K562 (cell line): ENCODE data around the gene TXN. TPM values are rescaled to one million over a fixed set of nuclear protein-coding genes. Genes with fewer than 3 reads are reported as not detected.

Experiments
- ATAC-seq: fragments of 200-7000 bp; cut with Tn5 transposase; 3 replicates; pipeline ENCODE4 v1.9.1; 2020; ENCODE audit warnings: moderate library complexity
- BruUV-seq: library from RNA; stranded (reverse); fragments of 400-500 nt; replicated peaks from 2 replicates; lab custom pipeline; 2021; lab: Mats Ljungman, UMichigan
- CTCF ChIA-PET: fragments of 300-600 bp; formaldehyde crosslinking; extraction: SDS; loops from one replicate; lab custom pipeline; 2021; ENCODE audit warnings: low intra/inter-chr PET ratio; lab: Yijun Ruan, JAX
- POLR2A ChIA-PET: fragments of 300-600, 350-650 bp; sonication (Branson Sonifier 250); formaldehyde crosslinking; extraction: SDS; loops from one replicate; lab custom pipeline; 2021; ENCODE audit warnings: antibody characterized with exemption, inconsistent platforms; lab: Yijun Ruan, JAX
- DNase-seq, 4 experiments: peaks; one replicate each; pipeline versions ENCODE4 v3.0.0 to v3.0.0-alpha.2; 2011 to 2018; ENCODE audit warnings: low spot score in 3 of 4, mixed read lengths in 3 of 4; ENCODE audit errors: extremely low read depth in 1 of 4
- FAIRE-seq: peaks from 2 replicates; lab custom pipeline; 2011; peaks lifted over from hg19 to GRCh38; lab: Jason Lieb, UNC
- H2AFZ ChIP-seq: 2 replicates; pipeline ENCODE4 v1.6.0; 2011; ENCODE audit warnings: low read depth, low read length, control low read depth, inconsistent platforms
- H3K27ac ChIP-seq: fragments of 200-600 bp; 3 replicates; pipeline ENCODE4 v1.8.0; 2011; ENCODE audit warnings: low read depth, mild to moderate bottlenecking, control low read depth, inconsistent platforms, low read length, moderate library complexity, mixed read lengths; ENCODE audit errors: extremely low read depth
- H3K27me3 ChIP-seq, 2 experiments: fragments of 300-600 bp in 1 of 2; 2 replicates in 1 of 2; 3 replicates in 1 of 2; pipeline versions ENCODE4 v1.6.0 to v1.8.0; 2011; ENCODE audit warnings: inconsistent platforms in 2 of 2, low read length in 2 of 2, mild to moderate bottlenecking in 1 of 2, mixed read lengths in 1 of 2, moderate library complexity in 1 of 2; ENCODE audit not compliant: control insufficient read depth in 2 of 2, insufficient read depth in 2 of 2
- H3K36me3 ChIP-seq: fragments of 300-600 bp; 3 replicates; pipeline ENCODE4 v1.8.0; 2011; ENCODE audit warnings: mild to moderate bottlenecking, low read length, inconsistent platforms; ENCODE audit not compliant: control insufficient read depth, insufficient read depth
- H3K4me1 ChIP-seq, 2 experiments: fragments of 200-600 bp in 1 of 2; replicated peaks in 1 of 2; 2 replicates in 1 of 2; 3 replicates in 1 of 2; pipeline versions ENCODE4 v1.5.1 to v1.8.0; 2011; ENCODE audit warnings: inconsistent platforms in 2 of 2, low read length in 2 of 2, mild to moderate bottlenecking in 1 of 2, mixed read lengths in 1 of 2, moderate library complexity in 1 of 2; ENCODE audit not compliant: control insufficient read depth in 2 of 2, insufficient read depth in 2 of 2
- H3K4me2 ChIP-seq: 2 replicates; pipeline ENCODE4 v1.6.1; 2011; ENCODE audit warnings: low read length, control low read depth, inconsistent platforms, mixed read lengths; ENCODE audit not compliant: insufficient read depth
- H3K4me3 ChIP-seq: fragments of 200-600 bp; sonication (generic), shearing (Covaris generic); 2 replicates; pipeline ENCODE4 v1.5.1; 2016; ENCODE audit warnings: control low read depth, inconsistent platforms
- H3K79me2 ChIP-seq: fragments of 200-600 bp; 3 replicates; pipeline ENCODE4 v1.8.0; 2011; ENCODE audit warnings: low read length, inconsistent platforms; ENCODE audit not compliant: control insufficient read depth, insufficient read depth
- H3K9ac ChIP-seq, 2 experiments: 2 replicates each; pipeline versions ENCODE4 v1.6.0 to v1.6.1; 2011; ENCODE audit warnings: low read depth in 2 of 2, low read length in 2 of 2, control low read depth in 1 of 2, inconsistent platforms in 1 of 2, mild to moderate bottlenecking in 1 of 2, mixed read lengths in 1 of 2; ENCODE audit not compliant: insufficient read depth in 1 of 2
- H3K9me1 ChIP-seq: one replicate; pipeline ENCODE4 v1.6.0; 2011; ENCODE audit warnings: inconsistent platforms, mild to moderate bottlenecking, low read length, moderate library complexity; ENCODE audit not compliant: control insufficient read depth, insufficient read depth
- H3K9me3 ChIP-seq: replicated peaks from 2 replicates; pipeline ENCODE4 v1.5.1; 2011; ENCODE audit warnings: low read depth, low read length, inconsistent platforms; ENCODE audit not compliant: control insufficient read depth, insufficient read depth
- H4K20me1 ChIP-seq: replicated peaks from 2 replicates; pipeline ENCODE4 v1.6.1; 2011; ENCODE audit warnings: low read length, inconsistent platforms, mixed read lengths; ENCODE audit not compliant: control insufficient read depth, insufficient read depth
- ATF6 ChIP-seq: sonication (generic); formaldehyde crosslinking; IDR thresholded peaks from 2 replicates; pipeline ENCODE4 v1.4.0; 2020; ENCODE audit warnings: mild to moderate bottlenecking, missing genetic modification reagents
- CHD1 ChIP-seq: fragments of 200-600 bp; sonication (generic); IDR thresholded peaks from one replicate; pipeline ENCODE4 v1.6.1; 2012; ENCODE audit warnings: mild to moderate bottlenecking, moderate library complexity, low read length, inconsistent platforms
- ETV1 ChIP-seq: fragments of 450-650 bp; conservative IDR thresholded peaks from 2 replicates; pipeline ENCODE4 v1.6.1; 2016; ENCODE audit warnings: missing genetic modification characterization, control low read depth, low read depth, missing compliant biosample characterization
- HMGXB4 ChIP-seq: sonication (generic); formaldehyde crosslinking; IDR thresholded peaks from 2 replicates; pipeline ENCODE4 v1.8.1; 2023; ENCODE audit warnings: mild to moderate bottlenecking, missing genetic modification reagents
- RB1 ChIP-seq: fragments of 450-650 bp; IDR thresholded peaks from 2 replicates; pipeline ENCODE4 v1.6.1; 2017; ENCODE audit warnings: low read depth, mild to moderate bottlenecking
- SMAD1 ChIP-seq: fragments of 150-350 bp; IDR thresholded peaks from 2 replicates; pipeline ENCODE4 v1.6.1; 2014; ENCODE audit warnings: low read length, low read depth; ENCODE audit not compliant: partially characterized antibody
- TAF7 ChIP-seq: fragments of 450-650 bp; IDR thresholded peaks from 2 replicates; pipeline ENCODE4 v1.6.1; 2016; ENCODE audit warnings: missing genetic modification characterization, missing compliant biosample characterization
- THRAP3 ChIP-seq: fragments of 450-650 bp; IDR thresholded peaks from 2 replicates; pipeline ENCODE4 v1.6.1; 2016; ENCODE audit warnings: mild to moderate bottlenecking, inconsistent platforms, borderline replicate concordance
- WGBS: fragments of 100-300 bp; shearing (Covaris generic); methylation state at CpG from one replicate; pipeline ENCODE4 v1.1.6; 2016; ENCODE audit warnings: low coverage, mixed read lengths; ENCODE audit not compliant: insufficient coverage; ENCODE audit errors: missing lambda C conversion rate; 5-methylcytosine and 5-hydroxymethylcytosine counted together
- in situ Hi-C: fragments of 300-500 bp; cut with MboI; formaldehyde crosslinking; loops from 4 replicates; pipeline ENCODE4 v1.15.0; 2018; ENCODE audit warnings: inconsistent platforms, mixed read lengths
- intact Hi-C: fragments of 100-400 bp; cut with micrococcal nuclease; formaldehyde crosslinking; loops from 2 replicates; pipeline ENCODE4 v1.14.2; 2022
- polyA plus RNA-seq, 8 experiments: library from polyadenylated mRNA; depleted of rRNA in 4 of 8; stranded (reverse) in 5 of 8; unstranded in 3 of 8; fragments of >200 nt; fragmentation: Nextera tagmentation in 2 of 8; fragmentation: Illumina TruSeq in 1 of 8; extraction: Ambion mirVana in 2 of 8; extraction: Trizol in 1 of 8; gene quantifications; 2 replicates each; pipeline versions ENCODE4 v1.2.1 to v1.2.3, GENCODE V29; 2011 to 2014; ENCODE audit warnings: inconsistent platforms in 1 of 8, missing spikeins in 1 of 8
- total RNA-seq, 7 experiments: library from RNA; depleted of rRNA in 6 of 7; stranded (reverse); fragments of >200 nt in 6 of 7; fragmentation: Illumina TruSeq in 2 of 7; extraction: Trizol in 2 of 7; gene quantifications; 2 replicates each; pipeline versions ENCODE4 v1.2.1 to v1.2.3, GENCODE V29; 2011 to 2021; ENCODE audit warnings: low replicate concordance in 1 of 7
- TF ChIP-seq, protein P1 (sequence below), 2 experiments: fragments of 450-650 bp; formaldehyde crosslinking in 1 of 2; IDR thresholded peaks; 2 replicates each; pipeline versions ENCODE4 v1.4.0 to v1.6.1; 2014 to 2020; ENCODE audit warnings: mild to moderate bottlenecking in 2 of 2, borderline replicate concordance in 1 of 2, low read depth in 1 of 2
- TF ChIP-seq, protein P2 (sequence below): fragments of 250-450 bp; sonication (Bioruptor Pico); IDR thresholded peaks from 2 replicates; pipeline ENCODE4 v1.8.0; 2022; ENCODE audit warnings: moderate library complexity, mild to moderate bottlenecking, inconsistent platforms

The TXN gene
- total and polyA plus RNA-seq, 9 of the 15 experiments (the other 6 are each of a cell fraction or from before 2014, with no cell fraction given) = 272 to 1,596 (median 514) TPM

DNA sequence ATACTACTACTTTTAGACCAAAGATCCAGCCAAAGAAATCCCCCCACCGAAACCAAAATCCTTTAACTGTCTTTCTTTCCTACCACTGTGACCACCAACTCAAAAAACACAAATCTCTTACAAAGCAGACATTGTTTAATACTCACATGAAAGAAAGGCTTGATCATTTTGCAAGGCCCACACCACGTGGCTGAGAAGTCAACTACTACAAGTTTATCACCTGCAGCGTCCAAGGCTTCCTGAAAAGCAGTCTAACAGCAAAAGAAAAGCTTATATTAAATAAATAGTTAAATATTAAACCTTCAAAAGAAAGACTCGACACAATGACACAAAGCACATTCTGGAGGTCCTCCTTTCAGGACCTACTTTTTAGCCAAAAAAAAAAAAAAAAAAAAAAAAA is 5.1 kb downstream of the TXN start:
- FAIRE-seq = no peak
- no peak for ATAC-seq
- Histone ChIP-seq H3K36me3 (peaks cover 70% of the 10 kb centered on the region), H3K27me3 (no peaks in the 10 kb centered on the region), H3K4me3 (no peak overlapping the region), H3K79me2 (peaks cover 89% of the 10 kb centered on the region), H4K20me1 (peaks cover 51% of the 10 kb centered on the region), H3K27ac (peak overlapping the region; percentile 34; the same call in 1 of the 3 replicates), H3K9me1 (peaks cover 5% of the 10 kb centered on the region), H3K9ac (no peak overlapping the region; a peak in 1 of 4 replicates), H3K4me2 (no peak overlapping the region), H3K4me1 (peaks cover 7 to 14% of the 10 kb centered on the region in 2 experiments; a peak in 3 of 5 replicates), H2AFZ (no peak overlapping the region), H3K9me3 (no peaks in the 10 kb centered on the region)
- 72% methylated on average over 4 of the region's 4 CpGs for WGBS
- intact Hi-C loops = no loop called here
- CTCF ChIA-PET = no interaction called here
- no TSS peak for BruUV-seq
- no peak for DNase-seq
- in situ Hi-C loops = no loop called here
- POLR2A ChIA-PET = interaction anchor here (1.1 kb wide), 1 partner anchor 9 kb away, joined by 5 read pairs; no protein-coding TSS in a partner anchor
- TF ChIP-seq ETV1 (tag) (no peak), HMGXB4 (CRISPR knock-in tag) (no peak), ATF6 (CRISPR knock-in tag) (no peak), THRAP3 (no peak), RB1 (no peak), TAF7 (tag) (no peak), CHD1 (no peak), SMAD1 (no peak)
- TF ChIP-seq, protein P1, sequence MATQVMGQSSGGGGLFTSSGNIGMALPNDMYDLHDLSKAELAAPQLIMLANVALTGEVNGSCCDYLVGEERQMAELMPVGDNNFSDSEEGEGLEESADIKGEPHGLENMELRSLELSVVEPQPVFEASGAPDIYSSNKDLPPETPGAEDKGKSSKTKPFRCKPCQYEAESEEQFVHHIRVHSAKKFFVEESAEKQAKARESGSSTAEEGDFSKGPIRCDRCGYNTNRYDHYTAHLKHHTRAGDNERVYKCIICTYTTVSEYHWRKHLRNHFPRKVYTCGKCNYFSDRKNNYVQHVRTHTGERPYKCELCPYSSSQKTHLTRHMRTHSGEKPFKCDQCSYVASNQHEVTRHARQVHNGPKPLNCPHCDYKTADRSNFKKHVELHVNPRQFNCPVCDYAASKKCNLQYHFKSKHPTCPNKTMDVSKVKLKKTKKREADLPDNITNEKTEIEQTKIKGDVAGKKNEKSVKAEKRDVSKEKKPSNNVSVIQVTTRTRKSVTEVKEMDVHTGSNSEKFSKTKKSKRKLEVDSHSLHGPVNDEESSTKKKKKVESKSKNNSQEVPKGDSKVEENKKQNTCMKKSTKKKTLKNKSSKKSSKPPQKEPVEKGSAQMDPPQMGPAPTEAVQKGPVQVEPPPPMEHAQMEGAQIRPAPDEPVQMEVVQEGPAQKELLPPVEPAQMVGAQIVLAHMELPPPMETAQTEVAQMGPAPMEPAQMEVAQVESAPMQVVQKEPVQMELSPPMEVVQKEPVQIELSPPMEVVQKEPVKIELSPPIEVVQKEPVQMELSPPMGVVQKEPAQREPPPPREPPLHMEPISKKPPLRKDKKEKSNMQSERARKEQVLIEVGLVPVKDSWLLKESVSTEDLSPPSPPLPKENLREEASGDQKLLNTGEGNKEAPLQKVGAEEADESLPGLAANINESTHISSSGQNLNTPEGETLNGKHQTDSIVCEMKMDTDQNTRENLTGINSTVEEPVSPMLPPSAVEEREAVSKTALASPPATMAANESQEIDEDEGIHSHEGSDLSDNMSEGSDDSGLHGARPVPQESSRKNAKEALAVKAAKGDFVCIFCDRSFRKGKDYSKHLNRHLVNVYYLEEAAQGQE (IDR thresholded peaks at IDR 0.05; ENCODE audit: borderline replicate concordance) = no peak
- TF ChIP-seq, protein P1 (CRISPR knock-in tag; IDR thresholded peaks at IDR 0.05; ENCODE audit: low read depth) = no peak
- TF ChIP-seq, protein P2, sequence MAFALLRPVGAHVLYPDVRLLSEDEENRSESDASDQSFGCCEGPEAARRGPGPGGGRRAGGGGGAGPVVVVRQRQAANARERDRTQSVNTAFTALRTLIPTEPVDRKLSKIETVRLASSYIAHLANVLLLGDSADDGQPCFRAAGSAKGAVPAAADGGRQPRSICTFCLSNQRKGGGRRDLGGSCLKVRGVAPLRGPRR (CRISPR knock-in tag) = no peak
